Neural cell (in vitro differentiated cells): ENCODE data around the gene ISG20.

Experiments used
- CTCF ChIP-seq: fragments of 450-650 bp; IDR thresholded peaks from 2 replicates; pipeline ENCODE4 v1.5.1; 2014; ENCODE audit warnings: antibody characterized with exemption, mild to moderate bottlenecking, moderate library complexity; ENCODE audit not compliant: poor library complexity, severe bottlenecking
- POLR2AphosphoS5 ChIP-seq: IDR thresholded peaks from 2 replicates; pipeline ENCODE4 v1.6.1; 2012
- TAF1 ChIP-seq: IDR thresholded peaks from 2 replicates; pipeline ENCODE4 v1.6.1; 2012; ENCODE audit warnings: low read depth

DNA sequence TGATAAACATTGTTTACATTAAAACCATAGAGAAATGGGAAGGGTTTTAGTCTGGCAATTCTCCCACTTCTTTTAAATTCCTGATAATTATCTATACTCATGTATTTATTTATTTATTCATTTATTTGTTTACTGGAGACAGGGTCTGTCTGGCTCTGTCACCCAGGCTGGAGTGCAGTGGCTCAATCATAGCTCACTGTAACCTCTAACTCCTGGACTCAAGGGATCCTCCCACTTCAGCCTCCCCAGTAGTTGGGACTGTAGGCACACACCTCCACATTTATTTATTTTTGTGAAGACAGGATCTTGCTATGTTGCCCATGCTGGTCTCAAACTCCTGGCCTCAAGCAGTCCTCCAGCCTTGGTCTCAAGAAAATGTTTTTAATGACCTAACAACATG is 20.1 kb upstream of the ISG20 start:
- TF ChIP-seq POLR2AphosphoS5 (no peak), CTCF (no peak), TAF1 (no peak)
